ENCODE results near the gene USP2. TPM values are rescaled to one million over a fixed set of nuclear protein-coding genes. Genes with fewer than 3 reads are reported as not detected.

USP2 gene
- total RNA-seq, 2 donors from 2014 or later, result not detected

- Mint-ChIP-seq H3K36me3 (no peaks in the 10 kb centered on the region), H3K9me3 (no peaks in the 10 kb centered on the region), H3K4me1 (ENCODE audit: low read depth in 2 of 2) (peaks cover 0 to 7% of the 10 kb centered on the region in 2 donors), H3K27ac (no peak overlapping the region), H3K27me3 (peaks cover 0 to 7% of the 10 kb centered on the region in 2 donors), H3K4me3 (no peak overlapping the region)
- DNase-seq (ENCODE audit: low spot score), result no peak
- ATAC-seq, result no peak
Observed at GRCh38 chr11:119377961-119378667, 3.4 kb downstream of the USP2 start.

- H3K27me3 Mint-ChIP-seq, result peaks cover 0 to 7% of the 10 kb centered on the region in 2 donors
- ATAC-seq (no peak), DNase-seq (ENCODE audit: low spot score) (no peak)
- peaks cover 0 to 7% of the 10 kb centered on the region in 2 donors for H3K4me1 Mint-ChIP-seq (ENCODE audit: low read depth in 2 of 2)
- H3K9me3 Mint-ChIP-seq, result no peaks in the 10 kb centered on the region
- no peak overlapping the region for H3K4me3 Mint-ChIP-seq
- H3K27ac Mint-ChIP-seq, result no peak overlapping the region
- H3K36me3 Mint-ChIP-seq, result no peaks in the 10 kb centered on the region
Observed at GRCh38 chr11:119377112-119377901, 4.2 kb downstream of the USP2 start.

GRCh38 chr11:119376197-119376847 is 5.2 kb downstream of the USP2 start:
- no peak overlapping the region for H3K4me3 Mint-ChIP-seq
- no peak overlapping the region for H3K27ac Mint-ChIP-seq
- H3K36me3 Mint-ChIP-seq, result no peaks in the 10 kb centered on the region
- DNase-seq (ENCODE audit: low spot score) (no peak), ATAC-seq (no peak)
- H3K9me3 Mint-ChIP-seq, result no peaks in the 10 kb centered on the region
- peaks cover 0 to 8% of the 10 kb centered on the region in 2 donors for H3K27me3 Mint-ChIP-seq
- peaks cover 0 to 2% of the 10 kb centered on the region in 2 donors for H3K4me1 Mint-ChIP-seq (ENCODE audit: low read depth in 2 of 2)

- Mint-ChIP-seq H3K27me3 (peaks cover 0 to 10% of the 10 kb centered on the region in 2 donors), H3K27ac (no peak overlapping the region), H3K4me3 (no peak overlapping the region), H3K4me1 (ENCODE audit: low read depth in 2 of 2) (peaks cover 0 to 2% of the 10 kb centered on the region in 2 donors), H3K36me3 (no peaks in the 10 kb centered on the region), H3K9me3 (no peaks in the 10 kb centered on the region)
- ATAC-seq (no peak), DNase-seq (ENCODE audit: low spot score) (no peak)
Observed at GRCh38 chr11:119375337-119376196, 5.9 kb downstream of the USP2 start.

- Mint-ChIP-seq H3K4me1 (ENCODE audit: low read depth in 2 of 2) (peaks cover 0 to 2% of the 10 kb centered on the region in 2 donors), H3K36me3 (no peaks in the 10 kb centered on the region), H3K9me3 (no peaks in the 10 kb centered on the region), H3K27ac (no peak overlapping the region), H3K4me3 (no peak overlapping the region), H3K27me3 (peaks cover 0 to 10% of the 10 kb centered on the region in 2 donors)
- ATAC-seq (no peak), DNase-seq (ENCODE audit: low spot score) (no peak)
Observed at GRCh38 chr11:119374632-119375336, 6.7 kb downstream of the USP2 start.

- Mint-ChIP-seq H3K9me3 (no peaks in the 10 kb centered on the region), H3K27ac (no peak overlapping the region), H3K4me1 (ENCODE audit: low read depth in 2 of 2) (peaks cover 0 to 2% of the 10 kb centered on the region in 2 donors), H3K4me3 (no peak overlapping the region), H3K27me3 (peaks cover 0 to 11% of the 10 kb centered on the region in 2 donors), H3K36me3 (no peaks in the 10 kb centered on the region)
- DNase-seq (ENCODE audit: low spot score) (no peak), ATAC-seq (peak in 1 of 2 donors; percentile 54)
Observed at GRCh38 chr11:119373921-119374631, 7.4 kb downstream of the USP2 start.

GRCh38 chr11:119373059-119373920 is 8.2 kb downstream of the USP2 start:
- no peaks in the 10 kb centered on the region for H3K9me3 Mint-ChIP-seq
- H3K27me3 Mint-ChIP-seq, result peaks cover 0 to 10% of the 10 kb centered on the region in 2 donors
- H3K4me3 Mint-ChIP-seq, result no peak overlapping the region
- no peaks in the 10 kb centered on the region for H3K36me3 Mint-ChIP-seq
- ATAC-seq (no peak), DNase-seq (ENCODE audit: low spot score) (no peak)
- H3K27ac Mint-ChIP-seq, result no peak overlapping the region
- peaks cover 0 to 2% of the 10 kb centered on the region in 2 donors for H3K4me1 Mint-ChIP-seq (ENCODE audit: low read depth in 2 of 2)

GRCh38 chr11:119372260-119373058 is 9.0 kb downstream of the USP2 start:
- no peaks in the 10 kb centered on the region for H3K36me3 Mint-ChIP-seq
- no peak for DNase-seq (ENCODE audit: low spot score)
- no peak overlapping the region for H3K4me3 Mint-ChIP-seq
- H3K9me3 Mint-ChIP-seq, result no peaks in the 10 kb centered on the region
- H3K27ac Mint-ChIP-seq, result no peak overlapping the region
- peaks cover 0 to 13% of the 10 kb centered on the region in 2 donors for H3K27me3 Mint-ChIP-seq
- H3K4me1 Mint-ChIP-seq (ENCODE audit: low read depth in 2 of 2), result peaks cover 0 to 2% of the 10 kb centered on the region in 2 donors
- no peak for ATAC-seq

GRCh38 chr11:119371778-119372182 is 9.7 kb downstream of the USP2 start:
- Mint-ChIP-seq H3K27me3 (peaks cover 7 to 13% of the 10 kb centered on the region in 2 donors), H3K4me1 (ENCODE audit: low read depth in 2 of 2) (peaks cover 0 to 2% of the 10 kb centered on the region in 2 donors)
- no peak for ATAC-seq

GRCh38 chr11:119371067-119371601 is 10.4 kb downstream of the USP2 start:
- Mint-ChIP-seq H3K27me3 (peaks cover 13 to 20% of the 10 kb centered on the region in 2 donors), H3K9me3 (no peaks in the 10 kb centered on the region), H3K4me3 (no peak overlapping the region), H3K4me1 (ENCODE audit: low read depth in 2 of 2) (peaks cover 0 to 2% of the 10 kb centered on the region in 2 donors), H3K27ac (no peak overlapping the region), H3K36me3 (no peaks in the 10 kb centered on the region)
- DNase-seq (ENCODE audit: low spot score) (no peak), ATAC-seq (no peak)

More at GRCh38 chr11:119371778-119372182, 9.7 kb downstream of the USP2 start:
- no peak overlapping the region for H3K27ac Mint-ChIP-seq
- H3K9me3 Mint-ChIP-seq, result no peaks in the 10 kb centered on the region
- DNase-seq (ENCODE audit: low spot score), result no peak
- H3K4me3 Mint-ChIP-seq, result no peak overlapping the region
- H3K36me3 Mint-ChIP-seq, result no peaks in the 10 kb centered on the region
